Vagina (tissue), 2 donors: ENCODE measurements around the gene PACS1. TPM values are rescaled to one million over a fixed set of nuclear protein-coding genes. Genes with fewer than 3 reads are reported as not detected.

Experiments used
- DNase-seq, 2 donors: peaks; one replicate each; pipeline ENCODE4 v3.0.0-alpha.2; 2017; ENCODE audit errors: extremely low spot score in 2 of 2
- H3K27ac ChIP-seq: fragments of 200-600 bp; sonication (generic); one replicate; pipeline ENCODE4 v1.5.1; 2019
- H3K27me3 ChIP-seq: fragments of 200-600 bp; sonication (generic); one replicate; pipeline ENCODE4 v1.5.1; 2019
- H3K36me3 ChIP-seq, 2 donors: fragments of 200-600 bp; sonication (generic); one replicate each; pipeline ENCODE4 v1.5.1; 2017 to 2019
- H3K4me1 ChIP-seq: fragments of 200-600 bp; sonication (generic); one replicate; pipeline ENCODE4 v1.5.1; 2019
- H3K4me3 ChIP-seq, 2 donors: fragments of 200-600 bp; sonication (generic); 1 replicate in 1 of 2; 2 replicates in 1 of 2; pipeline ENCODE4 v1.5.1; 2016 to 2019
- H3K9me3 ChIP-seq: fragments of 200-600 bp; sonication (generic); one replicate; pipeline ENCODE4 v1.5.1; 2019
- POLR2A ChIP-seq, 2 donors: fragments of 450-650 bp; IDR thresholded peaks; one replicate each; pipeline ENCODE4 v1.6.1; 2017; ENCODE audit warnings: antibody characterized with exemption in 2 of 2, mild to moderate bottlenecking in 2 of 2, moderate library complexity in 2 of 2
- POLR2AphosphoS5 ChIP-seq, 2 donors: sonication (generic); formaldehyde crosslinking; IDR thresholded peaks; one replicate each; pipeline ENCODE4 v1.9.0; 2017; ENCODE audit warnings: antibody characterized with exemption in 2 of 2, mild to moderate bottlenecking in 2 of 2, low read depth in 1 of 2; ENCODE audit not compliant: insufficient read depth in 1 of 2
- intact Hi-C: fragments of 100-400 bp; cut with DNase I; formaldehyde crosslinking; loops from one replicate; pipeline ENCODE4 v1.15.1; 2023
- total RNA-seq: library from RNA; depleted of rRNA; stranded (reverse); fragments of >200 nt; gene quantifications from one replicate; pipeline ENCODE4 v1.2.3, GENCODE V29; 2016
- TF ChIP-seq, protein P1 (sequence below), 3 experiments: fragments of 450-650 bp in 2 of 3; fragments of 200-600 bp in 1 of 3; sonication (generic) in 1 of 3; IDR thresholded peaks; one replicate each; pipeline ENCODE4 v1.5.1; 2017 to 2019; ENCODE audit warnings: antibody characterized with exemption in 3 of 3, mild to moderate bottlenecking in 2 of 3, moderate library complexity in 2 of 3

Gene PACS1
- total RNA-seq, 1 donor from 2014 or later = 66.0 TPM

DNA sequence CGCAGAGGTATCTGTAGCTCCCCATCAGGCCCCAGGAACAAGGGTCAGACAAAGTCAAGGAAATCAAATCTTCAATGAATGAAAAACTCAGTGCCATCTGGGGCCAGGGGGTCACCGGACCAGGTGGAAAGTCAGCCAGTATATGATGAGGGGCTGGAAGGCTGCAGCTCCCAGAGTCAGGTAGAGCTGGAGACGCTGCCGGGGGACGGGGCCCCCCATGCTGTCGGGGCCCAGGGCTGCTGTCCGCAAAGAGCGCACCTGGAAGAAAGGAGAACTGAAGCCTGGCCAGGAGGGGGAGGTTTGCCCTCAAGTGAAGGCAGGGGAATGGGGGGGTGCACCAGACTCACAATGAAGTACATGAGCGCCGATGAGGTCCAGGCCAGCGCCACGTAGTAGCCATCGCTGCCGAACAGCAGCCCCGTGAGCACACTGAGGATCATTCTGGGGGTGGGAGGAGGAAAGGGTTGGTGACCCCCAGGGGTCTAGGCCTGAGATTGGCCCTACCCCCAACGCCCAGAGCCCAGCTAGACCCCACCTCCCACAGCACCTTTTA, 214.5 kb downstream of the PACS1 start:
- intact Hi-C loops = loop anchor here (10.0 kb wide), 1 partner anchor 60 kb away; no protein-coding TSS in a partner anchor
- TF ChIP-seq, protein P1, sequence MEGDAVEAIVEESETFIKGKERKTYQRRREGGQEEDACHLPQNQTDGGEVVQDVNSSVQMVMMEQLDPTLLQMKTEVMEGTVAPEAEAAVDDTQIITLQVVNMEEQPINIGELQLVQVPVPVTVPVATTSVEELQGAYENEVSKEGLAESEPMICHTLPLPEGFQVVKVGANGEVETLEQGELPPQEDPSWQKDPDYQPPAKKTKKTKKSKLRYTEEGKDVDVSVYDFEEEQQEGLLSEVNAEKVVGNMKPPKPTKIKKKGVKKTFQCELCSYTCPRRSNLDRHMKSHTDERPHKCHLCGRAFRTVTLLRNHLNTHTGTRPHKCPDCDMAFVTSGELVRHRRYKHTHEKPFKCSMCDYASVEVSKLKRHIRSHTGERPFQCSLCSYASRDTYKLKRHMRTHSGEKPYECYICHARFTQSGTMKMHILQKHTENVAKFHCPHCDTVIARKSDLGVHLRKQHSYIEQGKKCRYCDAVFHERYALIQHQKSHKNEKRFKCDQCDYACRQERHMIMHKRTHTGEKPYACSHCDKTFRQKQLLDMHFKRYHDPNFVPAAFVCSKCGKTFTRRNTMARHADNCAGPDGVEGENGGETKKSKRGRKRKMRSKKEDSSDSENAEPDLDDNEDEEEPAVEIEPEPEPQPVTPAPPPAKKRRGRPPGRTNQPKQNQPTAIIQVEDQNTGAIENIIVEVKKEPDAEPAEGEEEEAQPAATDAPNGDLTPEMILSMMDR (IDR thresholded peaks at IDR 0.05) = no peak
- no peak for TF ChIP-seq POLR2A (IDR thresholded peaks at IDR 0.05)
- TF ChIP-seq POLR2AphosphoS5 (IDR thresholded peaks at IDR 0.05; ENCODE audit: insufficient read depth in 1 of 2, low read depth in 1 of 2) = no peak
- peaks cover 39% of the 10 kb centered on the region for H3K4me1 ChIP-seq
- H3K9me3 ChIP-seq = no peaks in the 10 kb centered on the region
- H3K4me3 ChIP-seq = no peak overlapping the region
- H3K36me3 ChIP-seq = no peaks in the 10 kb centered on the region
- H3K27ac ChIP-seq = no peak overlapping the region
- no peaks in the 10 kb centered on the region for H3K27me3 ChIP-seq
- DNase-seq = no peak

DNA sequence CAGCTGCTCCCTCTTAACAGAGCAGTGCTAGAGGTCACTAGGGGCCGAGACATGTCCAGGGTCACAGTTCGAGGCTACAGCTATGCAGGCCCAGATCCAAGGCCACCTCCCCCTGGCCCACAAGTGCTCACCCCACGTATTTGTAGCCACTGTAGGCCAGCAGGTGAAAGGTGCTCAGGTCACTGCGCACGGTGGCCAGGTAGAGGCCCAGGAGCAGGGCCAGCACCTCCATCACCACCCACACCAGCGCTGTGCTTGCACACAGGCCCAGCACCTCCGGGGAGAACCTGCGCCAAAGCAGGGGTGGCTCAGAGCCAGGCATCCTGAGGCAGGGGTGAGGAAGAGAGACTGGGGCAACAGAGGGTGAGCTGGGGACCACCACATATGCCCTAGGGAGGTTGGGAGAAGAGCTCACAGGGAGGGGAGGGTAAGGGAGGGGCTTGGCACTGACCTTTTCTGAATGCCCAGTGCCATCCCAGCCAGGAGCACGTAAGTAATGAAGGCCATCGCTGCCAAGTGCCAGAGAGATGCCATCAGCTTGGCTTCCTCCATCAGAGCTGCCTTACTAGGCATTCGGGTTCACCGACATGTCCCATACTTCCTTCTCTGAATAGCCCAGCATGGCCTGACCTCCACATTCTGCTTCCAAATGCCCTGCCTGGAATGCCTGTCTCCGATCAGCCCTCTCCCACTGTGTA, 215.3 kb downstream of the PACS1 start:
- intact Hi-C loops = loop anchor here (10.0 kb wide), 1 partner anchor 61 kb away; no protein-coding TSS in a partner anchor
- Histone ChIP-seq H3K27me3 (no peaks in the 10 kb centered on the region), H3K4me3 (no peak overlapping the region), H3K4me1 (peaks cover 47% of the 10 kb centered on the region), H3K27ac (no peak overlapping the region), H3K36me3 (no peaks in the 10 kb centered on the region), H3K9me3 (no peaks in the 10 kb centered on the region)
- DNase-seq = no peak
- TF ChIP-seq POLR2AphosphoS5 (IDR thresholded peaks at IDR 0.05; ENCODE audit: insufficient read depth in 1 of 2, low read depth in 1 of 2) = no peak
- TF ChIP-seq POLR2A (IDR thresholded peaks at IDR 0.05) = no peak
- TF ChIP-seq, protein P1 (IDR thresholded peaks at IDR 0.05) = no peak

DNA sequence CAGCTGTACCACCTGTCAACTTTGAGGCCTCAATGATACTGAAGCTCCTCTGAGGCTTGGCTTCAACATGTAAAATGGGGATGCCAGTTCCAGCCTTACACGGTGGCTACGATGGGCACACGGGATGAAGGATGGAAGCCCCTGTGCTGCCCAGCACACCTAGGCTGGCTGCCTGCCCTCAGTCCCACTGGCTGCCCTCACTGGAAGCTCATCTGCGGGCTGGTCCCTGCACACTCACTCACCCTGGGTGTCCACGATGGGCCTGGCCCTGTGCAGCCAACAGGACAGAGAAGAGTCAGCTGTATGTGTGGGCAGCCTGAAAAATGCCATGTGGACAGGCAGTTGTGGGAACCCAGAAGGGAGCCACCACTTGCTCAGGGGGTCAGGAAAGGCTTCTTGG, 216.6 kb downstream of the PACS1 start:
- intact Hi-C loops = loop anchor here (10.0 kb wide), 1 partner anchor 62 kb away; no protein-coding TSS in a partner anchor
- Histone ChIP-seq H3K4me3 (no peak overlapping the region), H3K36me3 (no peaks in the 10 kb centered on the region), H3K27ac (no peak overlapping the region), H3K27me3 (no peaks in the 10 kb centered on the region), H3K9me3 (no peaks in the 10 kb centered on the region), H3K4me1 (peaks cover 47% of the 10 kb centered on the region)
- TF ChIP-seq POLR2A (IDR thresholded peaks at IDR 0.05) = no peak
- TF ChIP-seq, protein P1 (IDR thresholded peaks at IDR 0.05) = no peak
- DNase-seq = no peak

DNA sequence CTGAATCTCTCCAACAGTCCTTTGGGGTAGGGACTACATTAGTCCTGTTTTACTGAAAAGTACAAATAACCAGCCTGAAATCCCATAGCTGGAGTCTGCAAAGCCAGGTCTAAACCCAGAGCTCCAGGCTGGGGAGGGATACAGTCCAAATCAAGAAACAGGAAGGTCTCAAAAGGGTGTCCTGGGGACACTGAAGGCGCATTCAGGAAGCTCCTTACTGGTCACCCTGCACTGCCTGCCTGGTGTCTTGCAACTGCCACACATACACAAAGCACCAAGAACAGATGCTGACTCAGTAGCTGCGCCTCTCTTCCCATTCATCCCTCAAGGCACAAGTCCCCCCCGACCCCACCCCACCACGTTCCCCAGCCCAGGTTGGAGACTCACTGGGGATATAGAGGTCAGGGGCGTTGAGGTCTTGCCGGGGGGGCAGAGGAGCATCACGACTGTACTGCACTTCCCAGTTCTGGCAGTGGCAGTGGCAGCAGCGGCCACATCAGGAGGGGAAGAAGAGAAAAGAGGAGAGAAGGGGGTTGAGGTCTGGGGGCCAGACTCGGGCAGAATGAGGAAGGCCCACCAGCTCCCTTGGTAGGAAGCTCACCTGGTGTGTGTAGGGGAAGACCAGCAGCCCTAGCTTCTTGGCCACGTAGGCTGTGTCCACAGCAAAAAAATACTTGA, 217.3 kb downstream of the PACS1 start:
- H3K36me3 ChIP-seq = no peaks in the 10 kb centered on the region
- intact Hi-C loops = loop anchor here (10.0 kb wide), 1 partner anchor 63 kb away; no protein-coding TSS in a partner anchor
- no peak for DNase-seq
- no peaks in the 10 kb centered on the region for H3K27me3 ChIP-seq
- no peak overlapping the region for H3K27ac ChIP-seq
- no peak overlapping the region for H3K4me3 ChIP-seq
- no peaks in the 10 kb centered on the region for H3K9me3 ChIP-seq
- TF ChIP-seq POLR2AphosphoS5 (IDR thresholded peaks at IDR 0.05; ENCODE audit: insufficient read depth in 1 of 2, low read depth in 1 of 2) (no peak), POLR2A (IDR thresholded peaks at IDR 0.05) (no peak)
- TF ChIP-seq, protein P1 (IDR thresholded peaks at IDR 0.05) = no peak
- H3K4me1 ChIP-seq = peaks cover 47% of the 10 kb centered on the region
